Renal cortical epithelial cell (primary cell): ENCODE results near the gene NOCT. TPM values are rescaled to one million over a fixed set of nuclear protein-coding genes. Genes with fewer than 3 reads are reported as not detected.
"Not testable (repeated sequence)": the region's sequence is repeated elsewhere in the genome, so short reads cannot be mapped to it uniquely, and the experiment has no call there.

ENCODE experiments used
- DNase-seq: peaks from one replicate; pipeline ENCODE4 v3.0.0-alpha.2; 2011; ENCODE audit warnings: low read depth
- total RNA-seq: library from RNA; depleted of rRNA; stranded (reverse); fragments of >200 nt; gene quantifications from 2 replicates; pipeline ENCODE4 v1.2.3, GENCODE V29; 2014

NOCT gene
- 25.8 and 62.0 TPM in 2 replicates for total RNA-seq

DNA sequence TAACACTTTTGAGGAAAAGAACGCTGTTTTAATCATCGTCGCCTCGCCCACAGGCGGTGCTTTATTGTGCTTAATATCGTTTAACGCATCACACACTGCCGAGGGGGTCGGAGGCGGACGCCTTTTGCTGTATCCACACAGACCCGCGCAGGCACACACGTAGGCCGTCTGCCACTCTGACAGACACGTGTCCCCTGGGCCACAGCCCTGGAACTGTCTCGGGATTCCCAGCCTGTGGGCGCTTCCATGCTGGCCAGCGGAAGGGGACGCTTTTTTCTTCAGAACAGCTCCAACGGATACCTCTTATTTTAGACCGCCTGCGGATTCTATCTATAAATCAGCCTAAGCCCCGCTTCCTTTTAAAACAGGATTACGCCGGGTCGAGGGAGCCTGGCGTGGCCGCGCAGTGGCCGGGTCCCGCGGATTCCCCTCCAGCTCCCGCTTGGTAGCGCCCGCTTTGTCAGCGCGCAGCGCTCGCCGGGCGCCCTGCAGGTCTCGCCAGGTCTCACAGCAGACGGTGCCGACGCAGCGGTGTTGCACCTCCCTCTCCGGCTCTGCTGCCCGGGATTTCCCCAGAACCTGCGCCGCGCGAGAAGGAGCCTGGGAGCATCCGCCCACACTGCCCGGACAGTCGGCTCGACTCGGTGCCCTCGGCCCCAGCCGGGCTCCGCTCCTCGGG lies at the start of gene NOCT:
Gene NOCT, plus strand, starts transcription at position 513 of the 679 bp plus-strand sequence. CDS start 201 bp downstream, outside the sequence.
- DNase-seq: peak; percentile 82

DNA sequence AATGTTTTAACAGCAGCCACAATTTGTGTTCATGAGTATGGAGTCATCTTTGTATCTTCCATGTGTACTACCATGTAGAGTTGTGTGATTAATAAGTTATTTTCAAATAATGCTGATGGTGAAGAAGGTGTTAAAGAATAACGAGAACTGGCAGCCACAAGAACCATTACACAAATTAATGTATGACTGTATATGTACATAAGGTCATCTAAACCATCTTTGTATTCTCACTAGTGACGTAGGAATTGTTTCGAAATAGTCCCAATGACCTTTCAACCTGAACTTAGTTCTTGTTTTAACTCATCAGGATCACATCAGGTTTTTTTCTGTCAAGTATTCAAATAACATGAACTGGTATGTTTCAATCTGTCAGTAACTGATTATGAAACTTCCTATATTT lies 48.3 kb upstream of the NOCT start:
- peak; percentile 87 for DNase-seq

GRCh38 chr4:138972956-138973801 lies 42.4 kb upstream of the NOCT start:
- no peak for DNase-seq

DNA sequence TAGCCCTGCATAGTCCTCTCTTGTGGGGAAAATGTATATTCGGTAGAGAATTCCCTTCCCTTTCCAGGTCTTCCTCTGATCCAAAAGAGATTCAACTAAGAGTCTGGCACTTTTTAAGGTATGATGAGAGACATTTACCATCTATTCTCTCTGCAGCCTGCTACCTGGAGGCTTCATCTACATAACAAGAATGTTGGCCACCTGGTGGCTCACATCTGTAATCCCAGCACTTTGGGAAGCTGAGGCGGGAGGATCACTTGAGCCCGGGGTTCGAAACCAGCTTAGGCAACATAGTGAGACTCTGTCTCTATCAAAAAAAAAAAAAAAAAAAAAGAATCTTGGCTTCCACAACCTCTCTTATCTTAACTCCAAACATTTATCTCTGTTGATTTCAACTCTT lies 40.4 kb upstream of the NOCT start:
- no peak for DNase-seq

DNA sequence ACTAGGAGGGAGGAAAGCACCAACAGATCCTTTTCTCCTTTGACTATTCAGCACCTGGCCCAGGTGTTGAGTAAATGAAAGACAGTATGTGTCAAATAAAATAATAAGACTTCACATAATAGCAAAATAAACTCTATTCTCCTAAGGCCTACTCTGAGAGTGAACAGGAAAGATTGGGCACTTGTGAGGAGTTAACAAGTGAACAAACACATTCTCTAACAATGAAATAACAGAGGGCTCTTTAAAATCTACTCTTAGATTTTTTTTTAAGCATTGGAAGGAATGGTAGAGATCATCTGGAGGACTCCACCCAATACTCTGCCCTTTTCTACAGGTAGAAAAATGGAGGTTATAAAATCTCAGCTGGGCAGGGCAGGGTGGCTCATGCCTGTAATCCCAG lies 39.1 kb upstream of the NOCT start:
- no peak for DNase-seq

- no peak for DNase-seq
Measured at GRCh38 chr4:138977524-138977923, 38.1 kb upstream of the NOCT start.

DNA sequence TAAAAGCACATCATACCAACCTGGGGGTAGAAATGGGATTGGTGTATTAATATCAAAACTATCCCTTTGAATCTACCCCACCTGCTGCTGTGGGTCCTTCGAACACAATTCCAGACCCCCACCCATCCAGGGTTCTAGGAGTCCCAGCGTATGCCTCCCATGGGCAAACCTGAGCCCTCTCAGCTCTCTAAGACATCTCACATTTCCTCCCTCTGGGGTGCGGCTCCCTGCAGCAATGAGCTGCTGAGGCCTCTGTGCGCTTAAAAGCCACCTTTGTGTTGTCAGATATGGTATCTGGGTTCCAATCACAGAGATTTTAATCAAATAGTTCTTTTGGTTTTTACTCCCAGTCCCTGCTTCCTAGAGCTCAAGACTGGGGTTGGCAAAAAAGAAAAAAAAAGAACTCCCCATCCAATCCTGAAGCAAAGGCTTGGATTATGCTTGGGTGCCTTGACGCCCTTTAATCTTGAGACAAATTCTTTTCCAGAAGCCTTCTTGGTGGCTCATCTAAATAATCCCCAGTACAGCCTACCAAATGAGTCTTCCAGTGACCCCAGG lies 37.5 kb upstream of the NOCT start:
- no peak for DNase-seq

- no peak for DNase-seq
Measured at GRCh38 chr4:138978600-138978999, 37.0 kb upstream of the NOCT start.

DNA sequence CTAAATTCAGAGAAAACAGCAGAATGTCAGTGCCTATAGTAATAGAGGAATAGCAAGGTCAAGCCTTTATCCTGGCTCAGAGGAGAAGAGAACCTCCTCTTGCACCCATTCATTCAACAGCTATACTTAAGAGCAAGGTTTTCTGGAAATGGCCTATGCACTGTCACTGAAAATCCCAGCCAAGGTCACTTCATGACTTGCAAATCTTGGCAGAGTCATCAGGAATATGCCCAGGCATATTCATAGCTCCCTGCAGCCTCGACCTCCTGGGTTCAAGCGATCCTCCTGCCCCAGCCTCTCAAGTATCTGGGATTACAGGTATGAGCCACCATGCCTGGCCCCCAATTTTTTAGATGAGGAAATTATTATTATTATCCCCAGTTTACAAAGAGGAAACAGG lies 35.8 kb upstream of the NOCT start:
- no peak for DNase-seq

- peak; percentile 82 for DNase-seq
Measured at GRCh38 chr4:138981930-138982390, 33.6 kb upstream of the NOCT start.

- no peak for DNase-seq
Measured at GRCh38 chr4:138982754-138983153, 32.8 kb upstream of the NOCT start.

DNA sequence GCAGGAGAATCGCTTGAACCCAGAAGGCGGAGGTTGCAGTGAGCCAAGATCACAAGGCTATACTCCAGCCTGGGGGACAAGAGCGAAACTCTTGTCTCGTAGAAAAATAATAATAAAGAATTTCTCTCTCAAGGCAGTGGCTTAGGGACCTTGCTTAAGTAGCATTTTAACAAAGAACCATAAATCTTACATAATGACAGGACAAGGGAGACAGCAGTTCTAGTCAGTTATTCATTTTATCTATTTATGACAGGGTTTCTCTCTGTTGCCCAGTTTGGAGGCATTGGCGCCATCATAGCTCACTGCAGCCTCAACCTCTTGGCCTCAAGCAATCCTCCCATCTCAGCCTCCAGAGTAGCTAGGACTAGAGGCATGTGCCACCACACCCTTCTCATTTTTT lies 31.9 kb upstream of the NOCT start:
- DNase-seq: no peak

GRCh38 chr4:138984647-138985046 lies 30.9 kb upstream of the NOCT start:
- no peak for DNase-seq

DNA sequence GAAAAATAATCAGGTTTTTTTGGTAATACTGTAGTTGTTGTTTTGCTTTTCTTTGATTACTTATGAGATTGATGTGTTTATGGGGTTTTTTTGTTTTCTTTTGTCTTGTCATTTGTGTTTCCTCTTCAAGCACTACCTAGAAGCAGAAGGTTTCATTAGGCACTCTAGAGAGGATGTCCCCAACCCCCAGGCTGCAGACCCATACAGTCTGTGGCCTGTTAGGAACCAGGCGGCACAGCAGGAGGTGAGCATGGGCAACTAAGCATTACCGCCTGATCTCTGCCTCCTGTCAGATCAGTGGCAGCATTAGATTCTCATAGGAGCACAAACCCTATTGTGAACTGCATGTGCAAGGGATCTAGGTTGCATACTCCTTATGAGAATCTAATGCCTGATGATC lies 22.9 kb upstream of the NOCT start:
- DNase-seq: no peak

- DNase-seq: no peak
Measured at GRCh38 chr4:138996090-138996489, 19.5 kb upstream of the NOCT start.

DNA sequence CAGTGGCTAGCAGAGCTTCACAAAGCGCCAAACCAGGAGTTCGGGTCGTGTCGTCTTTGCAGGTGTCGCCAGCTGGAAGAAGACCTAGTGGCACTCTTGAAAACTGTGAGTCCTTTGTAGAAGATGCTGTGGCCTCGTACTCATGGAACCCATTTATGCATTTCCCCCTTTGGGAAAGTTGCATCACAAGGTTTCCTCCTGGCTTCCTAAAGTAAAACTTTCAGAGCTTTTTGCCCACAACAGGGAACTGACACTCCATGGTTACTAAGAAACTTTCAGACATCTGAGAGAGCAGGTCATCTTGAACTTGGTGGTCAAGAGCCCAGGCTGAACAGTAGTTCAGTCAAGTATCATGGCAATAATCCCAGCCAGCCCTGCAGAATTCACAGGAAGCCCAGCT lies 15.9 kb upstream of the NOCT start:
- DNase-seq: no peak

GRCh38 chr4:139000134-139000533 lies 15.4 kb upstream of the NOCT start:
- not testable (repeated sequence) for DNase-seq

DNA sequence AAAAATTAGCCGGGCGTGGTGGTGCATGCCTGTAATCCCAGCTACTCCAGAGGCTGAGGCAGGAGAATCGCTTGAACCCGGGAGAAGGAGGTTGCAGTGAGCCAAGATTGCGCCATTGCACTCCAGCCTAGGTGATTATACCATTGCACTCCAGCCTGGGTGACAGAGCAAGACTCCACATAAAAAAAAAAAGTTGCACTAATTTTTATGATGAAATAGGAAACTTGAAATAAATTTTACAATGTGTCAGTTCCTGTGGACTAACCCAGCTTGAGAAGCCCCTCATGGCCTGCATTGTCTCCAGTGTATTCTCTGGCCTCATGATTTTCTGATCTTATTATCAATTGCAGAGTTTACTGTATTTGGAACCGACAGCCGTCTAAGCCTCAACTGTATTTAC lies 14.2 kb upstream of the NOCT start:
- DNase-seq: not testable (repeated sequence)

- not testable (repeated sequence) for DNase-seq
Measured at GRCh38 chr4:139003668-139004067, 11.9 kb upstream of the NOCT start.

DNA sequence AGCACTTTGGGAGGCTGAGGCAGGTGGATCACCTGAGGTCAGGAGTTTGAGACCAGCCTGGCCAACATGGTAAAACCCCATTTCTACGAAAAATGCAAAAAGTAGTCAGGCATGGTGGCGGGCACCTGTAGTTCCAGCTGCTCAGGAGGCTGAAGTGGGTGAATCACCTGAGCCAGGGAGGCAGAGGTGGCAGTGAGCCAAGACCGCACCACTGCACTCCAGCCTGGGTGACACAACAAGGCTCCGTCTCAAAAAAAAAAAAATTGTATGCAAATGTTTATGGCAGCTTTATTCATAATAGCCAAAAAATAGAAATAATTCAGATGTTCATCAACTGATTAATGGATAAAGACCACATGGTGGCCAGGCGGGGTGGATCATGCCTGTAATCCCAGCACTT lies 9.8 kb upstream of the NOCT start:
- no peak for DNase-seq

GRCh38 chr4:139007640-139008039 lies 7.9 kb upstream of the NOCT start:
- no peak for DNase-seq

DNA sequence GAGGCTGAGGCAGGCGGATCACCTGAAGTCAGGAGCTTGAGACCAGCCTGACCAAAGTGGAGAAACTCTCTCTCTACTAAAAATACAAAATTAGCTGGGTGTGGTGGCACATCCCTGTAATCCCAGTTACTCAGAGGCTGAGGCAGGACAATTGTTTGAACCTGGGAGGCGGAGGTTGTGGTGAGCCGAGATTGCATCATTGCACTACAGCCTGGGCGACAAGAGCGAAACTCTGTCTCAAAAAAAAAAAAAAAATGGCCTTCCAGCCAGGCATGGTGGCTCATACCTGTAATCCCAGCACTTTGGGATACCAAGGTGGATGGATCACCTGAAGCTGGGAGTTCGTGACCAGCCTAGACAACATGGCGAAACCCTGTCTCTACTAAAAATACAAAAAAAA lies 7.3 kb upstream of the NOCT start:
- not testable (repeated sequence) for DNase-seq

- DNase-seq: no peak
Measured at GRCh38 chr4:139009702-139010101, 5.9 kb upstream of the NOCT start.
